ENCODE measurements around the gene MBOAT2.
"Not testable (repeated sequence)": the region's sequence is repeated elsewhere in the genome, so short reads cannot be mapped to it uniquely, and the experiment has no call there.

Gene MBOAT2

GRCh38 chr2:9003616-9004337 is at the start of gene MBOAT2:
Gene MBOAT2 (minus strand): TSS chr2:9003684. CDS start chr2:9003614, 70 bp downstream.
- DNase-seq = peak; percentile 92

- no peak for DNase-seq
These were observed 49.5 kb upstream of the MBOAT2 start for GRCh38 chr2:9052821-9053533.

- DNase-seq = not testable (repeated sequence)
These were observed 48.0 kb upstream of the MBOAT2 start for GRCh38 chr2:9051451-9051850.

- no peak for DNase-seq
These were observed 46.8 kb upstream of the MBOAT2 start for GRCh38 chr2:9050122-9050809.

- no peak for DNase-seq
These were observed 42.1 kb upstream of the MBOAT2 start for GRCh38 chr2:9045595-9045994.

- DNase-seq = not testable (repeated sequence)
These were observed 40.0 kb upstream of the MBOAT2 start for GRCh38 chr2:9043491-9043890.

GRCh38 chr2:9037166-9037565 is 33.7 kb upstream of the MBOAT2 start:
- no peak for DNase-seq

- DNase-seq = no peak
These were observed 30.1 kb upstream of the MBOAT2 start for GRCh38 chr2:9033385-9034168.

GRCh38 chr2:9032536-9033255 is 29.2 kb upstream of the MBOAT2 start:
- peak; percentile 67 for DNase-seq

GRCh38 chr2:9032121-9032520 is 28.6 kb upstream of the MBOAT2 start:
- no peak for DNase-seq

- no peak for DNase-seq
These were observed 27.8 kb upstream of the MBOAT2 start for GRCh38 chr2:9031246-9031645.

- DNase-seq = no peak
These were observed 27.4 kb upstream of the MBOAT2 start for GRCh38 chr2:9030841-9031240.

- no peak for DNase-seq
These were observed 26.7 kb upstream of the MBOAT2 start for GRCh38 chr2:9030190-9030589.

GRCh38 chr2:9029721-9030120 is 26.2 kb upstream of the MBOAT2 start:
- no peak for DNase-seq

GRCh38 chr2:9027884-9028283 is 24.4 kb upstream of the MBOAT2 start:
- DNase-seq = no peak

- no peak for DNase-seq
These were observed 22.3 kb upstream of the MBOAT2 start for GRCh38 chr2:9025746-9026145.

GRCh38 chr2:9024575-9024974 is 21.1 kb upstream of the MBOAT2 start:
- DNase-seq = no peak

- no peak for DNase-seq
These were observed 18.2 kb upstream of the MBOAT2 start for GRCh38 chr2:9021563-9022211.

GRCh38 chr2:9020267-9020666 is 16.8 kb upstream of the MBOAT2 start:
- no peak for DNase-seq

GRCh38 chr2:9018534-9018933 is 15.1 kb upstream of the MBOAT2 start:
- DNase-seq = no peak

- no peak for DNase-seq
These were observed 14.6 kb upstream of the MBOAT2 start for GRCh38 chr2:9018109-9018508.

GRCh38 chr2:9017411-9017810 is 13.9 kb upstream of the MBOAT2 start:
- DNase-seq = no peak

Data from NCI-H1105 (cell line).